GM19025 (cell line): ENCODE data around the gene PSMC6.

Source experiments
- ATAC-seq: cut with Tn5 transposase; IDR thresholded peaks from one replicate; pipeline ENCODE4 v1.9.1; 2021; ENCODE audit warnings: mild to moderate bottlenecking, low read depth, moderate library complexity; ENCODE audit not compliant: unreplicated experiment

Gene PSMC6

GRCh38 chr14:52706724-52707706 lies at the start of gene PSMC6:
Gene PSMC6, plus strand, starts transcription at chr14:52707200. Its CDS starts 20 bp downstream, at chr14:52707220.
- ATAC-seq, result peak; percentile 96

- ATAC-seq, result no peak
Measured at GRCh38 chr14:52660325-52660724, 46.7 kb upstream of the PSMC6 start.

GRCh38 chr14:52660832-52661231 lies 46.2 kb upstream of the PSMC6 start:
- ATAC-seq, result no peak

- no peak for ATAC-seq
Measured at GRCh38 chr14:52661314-52661713, 45.7 kb upstream of the PSMC6 start.

GRCh38 chr14:52663850-52664249 lies 43.1 kb upstream of the PSMC6 start:
- no peak for ATAC-seq

DNA sequence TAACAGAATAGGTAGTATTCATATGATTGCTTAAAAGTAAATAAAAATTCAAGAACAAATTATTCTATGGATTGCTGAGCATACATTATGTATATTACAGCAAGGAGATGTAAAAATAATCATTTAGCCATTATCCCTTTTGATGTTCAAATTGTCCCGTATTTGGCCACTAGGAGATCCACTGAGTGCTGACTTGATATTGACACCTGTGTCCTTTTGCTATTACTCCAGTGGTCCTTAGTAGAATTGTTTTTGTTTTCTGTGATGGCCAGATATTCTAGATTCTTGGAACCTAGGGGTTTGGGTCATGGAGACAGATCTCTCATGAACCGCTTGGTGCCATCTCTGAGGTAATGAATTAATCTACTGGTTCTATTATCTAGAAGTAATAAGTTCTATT lies 28.4 kb upstream of the PSMC6 start:
- no peak for ATAC-seq

- no peak for ATAC-seq
Measured at GRCh38 chr14:52683985-52684520, 22.9 kb upstream of the PSMC6 start.

DNA sequence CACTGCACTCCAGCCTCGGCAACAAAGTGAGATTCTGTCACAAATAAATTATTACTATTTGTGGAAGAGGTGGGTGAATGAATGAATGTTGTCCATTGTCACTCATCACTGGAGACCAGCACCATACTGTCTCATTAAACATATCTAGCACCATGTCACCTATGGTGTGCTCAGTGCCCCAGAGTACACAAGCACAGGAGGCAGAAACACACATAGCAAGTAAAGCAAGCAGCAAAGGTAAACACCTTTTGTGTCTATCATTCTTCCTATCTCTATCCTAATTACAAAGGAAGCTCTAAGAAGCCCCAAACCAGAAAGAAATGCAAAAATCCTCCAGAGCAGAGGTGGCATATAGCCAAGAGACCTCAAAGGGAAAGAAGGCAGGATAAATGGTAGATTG lies 20.8 kb upstream of the PSMC6 start:
- ATAC-seq, result no peak

GRCh38 chr14:52690983-52691760 lies 15.8 kb upstream of the PSMC6 start:
- ATAC-seq, result no peak

DNA sequence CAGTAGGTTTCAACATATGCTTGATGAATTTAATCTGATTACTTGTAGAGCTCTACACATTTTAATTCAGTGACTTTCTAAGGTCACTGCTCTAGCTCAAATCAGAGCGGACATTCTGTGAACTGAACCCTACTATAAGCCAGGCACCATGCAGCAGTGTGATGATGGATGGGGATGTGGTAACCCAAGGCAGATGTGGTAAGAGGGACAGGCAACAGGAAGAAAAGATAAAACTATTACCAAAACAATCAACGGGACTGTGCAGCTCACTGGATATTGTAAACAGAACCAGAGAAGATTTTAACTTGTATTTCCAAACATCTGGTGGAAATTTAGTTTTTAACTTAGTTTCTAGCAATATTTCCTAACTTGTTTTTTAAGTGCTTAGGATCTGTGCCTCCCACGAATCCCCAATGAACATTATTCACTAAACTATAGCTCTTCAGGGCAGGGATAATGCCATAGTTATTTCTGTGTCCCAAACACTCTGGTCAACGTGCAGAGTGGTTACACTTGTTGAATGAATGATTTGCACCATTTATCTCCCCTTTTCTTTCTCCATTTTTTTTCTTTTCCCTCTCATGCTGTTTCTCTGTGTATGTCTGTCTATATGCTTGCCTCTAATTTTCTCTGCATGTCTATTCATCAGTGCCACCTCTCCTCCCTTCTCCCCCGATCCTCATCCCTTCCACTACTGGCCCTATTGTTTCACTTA lies 14.6 kb upstream of the PSMC6 start:
- ATAC-seq, result no peak

GRCh38 chr14:52693036-52693435 lies 14.0 kb upstream of the PSMC6 start:
- no peak for ATAC-seq

DNA sequence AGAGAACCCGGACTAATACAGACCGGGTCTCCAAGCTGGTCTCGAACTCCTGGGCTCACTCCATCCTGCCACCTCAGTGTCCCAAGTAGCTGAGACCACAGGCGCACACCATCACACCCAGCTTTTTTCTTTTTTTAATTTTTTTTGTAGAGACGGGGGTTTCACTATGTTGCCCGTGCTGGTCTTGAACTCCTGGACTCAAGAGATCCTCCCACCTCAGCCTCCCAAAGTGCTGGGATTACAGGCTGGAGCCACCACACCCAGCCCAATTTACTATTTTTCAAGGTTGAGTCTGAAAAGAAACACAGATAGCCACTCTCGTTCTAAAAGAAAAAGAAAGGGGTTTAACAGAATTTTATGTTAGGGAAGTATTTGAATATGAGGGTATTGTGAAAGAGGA lies 13.5 kb upstream of the PSMC6 start:
- no peak for ATAC-seq

DNA sequence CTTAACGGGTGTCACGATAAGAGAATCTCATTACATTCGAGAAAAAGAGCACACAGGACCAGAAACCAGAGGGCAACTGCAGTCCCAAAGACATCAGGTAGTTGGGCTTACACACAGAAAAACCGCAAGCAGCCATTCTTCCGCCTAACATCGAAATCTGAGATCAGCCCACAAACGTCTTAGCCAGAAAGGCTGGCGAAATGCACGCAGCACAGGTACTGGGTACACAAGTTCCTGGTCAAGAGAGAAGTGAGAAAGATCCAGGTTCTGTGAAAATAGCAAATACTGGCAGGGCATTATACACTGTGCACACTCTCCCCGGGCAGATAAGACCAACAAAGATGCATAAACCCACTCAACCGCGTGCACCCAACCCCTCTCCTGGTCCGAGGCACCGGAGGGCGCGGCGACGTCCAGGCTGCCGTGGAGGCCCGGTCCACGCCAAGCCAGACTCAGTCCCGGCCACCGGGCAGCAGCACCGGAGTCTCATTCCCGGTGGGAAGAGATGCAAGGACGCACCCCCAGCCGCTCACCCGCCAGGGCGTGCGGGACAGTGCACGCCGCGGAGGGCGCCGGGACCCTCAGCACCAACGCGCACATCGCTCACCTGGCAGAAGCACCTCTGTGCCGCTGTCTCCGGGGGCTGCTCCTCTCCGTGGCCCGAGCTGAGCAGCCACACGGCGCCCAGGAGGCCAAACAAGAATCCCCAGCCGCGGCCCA lies 12.1 kb upstream of the PSMC6 start:
- peak; percentile 37 for ATAC-seq

GRCh38 chr14:52695481-52696091 lies 11.4 kb upstream of the PSMC6 start, which contains the start of gene ERO1A:
Gene ERO1A, minus strand, starts transcription at chr14:52695558. Its CDS starts 77 bp downstream, at chr14:52695481.
- peak; percentile 75 for ATAC-seq

GRCh38 chr14:52700701-52701172 lies 6.3 kb upstream of the PSMC6 start:
- no peak for ATAC-seq

- no peak for ATAC-seq
Measured at GRCh38 chr14:52701223-52701622, 5.8 kb upstream of the PSMC6 start.

DNA sequence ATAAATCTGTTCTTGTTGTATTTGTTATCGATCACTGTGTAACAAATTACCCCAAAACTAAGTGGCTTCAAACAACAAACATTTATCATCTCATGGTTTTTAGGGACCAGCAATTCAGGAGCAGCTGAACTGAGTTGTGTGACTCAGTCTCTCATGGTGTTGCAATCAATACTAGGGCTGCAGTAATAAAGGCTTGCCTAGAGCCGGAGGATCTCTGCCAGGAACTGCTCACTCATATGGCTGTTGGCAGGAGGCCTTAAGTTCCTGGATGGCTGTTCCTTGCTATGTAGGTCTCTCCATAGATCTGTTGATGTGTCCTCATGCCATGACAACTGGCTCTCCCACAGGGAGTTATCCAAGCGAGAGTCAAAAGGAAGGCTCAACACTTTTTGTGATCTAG lies 3.8 kb upstream of the PSMC6 start:
- no peak for ATAC-seq

GRCh38 chr14:52703664-52704063 lies 3.3 kb upstream of the PSMC6 start:
- ATAC-seq, result no peak

GRCh38 chr14:52706286-52706685 lies 714 bp upstream of the PSMC6 start:
- ATAC-seq, result no peak
